Measurements from ENCODE around the gene THOC2. TPM values are rescaled to one million over a fixed set of nuclear protein-coding genes. Genes with fewer than 3 reads are reported as not detected.
"Not testable (repeated sequence)": the region's sequence is repeated elsewhere in the genome, so short reads cannot be mapped to it uniquely, and the experiment has no call there.

Gene THOC2
- total RNA-seq, 8 experiments from 2014 or later = 46.2 to 112 (median 57.6) TPM

- H3K27ac ChIP-seq = no peak overlapping the region
- H3K4me3 ChIP-seq = no peak overlapping the region
- WGBS, 10 experiments = 14 to 73% (median 62%) methylated on average over 1 to 2 of the region's 8 CpGs; no CpG with 5 or more reads in 6 of the 10 experiments
- in situ Hi-C loops (cut with MboI; ENCODE audit: low pct_unique_long_range_greater_than_20kb in 2 of 9, low sequenced_read_pairs in 9 of 9, unreplicated experiment in 9 of 9) = no loop called here
- no peaks in the 10 kb centered on the region for H3K4me1 ChIP-seq (replicated peaks in 1 of 2)
- ATAC-seq (replicated peaks in 6 of 8) = no peak
These were observed 21.0 kb upstream of the THOC2 start for GRCh38 chrX:123753656-123754350.

- H3K4me1 ChIP-seq (replicated peaks in 1 of 2) = no peaks in the 10 kb centered on the region
- H3K27ac ChIP-seq = no peak overlapping the region
- H3K4me3 ChIP-seq = no peak overlapping the region
- WGBS, 10 experiments = 22 to 92% (median 82%) methylated on average over 1 to 2 of the region's 2 CpGs; no CpG with 5 or more reads in 4 of the 10 experiments
- no peak for ATAC-seq (replicated peaks in 6 of 8)
- in situ Hi-C loops (cut with MboI; ENCODE audit: low pct_unique_long_range_greater_than_20kb in 2 of 9, low sequenced_read_pairs in 9 of 9, unreplicated experiment in 9 of 9) = no loop called here
These were observed 16.8 kb upstream of the THOC2 start for GRCh38 chrX:123749643-123750042.

- WGBS, 10 experiments = 40 to 80% methylated on average over 1 to 3 of the region's 3 CpGs; no CpG with 5 or more reads in 8 of the 10 experiments
- Histone ChIP-seq H3K4me1 (replicated peaks in 1 of 2) (no peaks in the 10 kb centered on the region), H3K27ac (no peak overlapping the region), H3K4me3 (no peak overlapping the region)
- in situ Hi-C loops (cut with MboI; ENCODE audit: low pct_unique_long_range_greater_than_20kb in 2 of 9, low sequenced_read_pairs in 9 of 9, unreplicated experiment in 9 of 9) = no loop called here
- ATAC-seq (replicated peaks in 6 of 8) = no peak
These were observed 12.7 kb upstream of the THOC2 start for GRCh38 chrX:123745511-123745910.

GRCh38 chrX:123743312-123743711 is 10.5 kb upstream of the THOC2 start:
- H3K27ac ChIP-seq = no peak overlapping the region
- no peaks in the 10 kb centered on the region for H3K4me1 ChIP-seq (replicated peaks in 1 of 2)
- ATAC-seq (replicated peaks in 6 of 8) = no peak
- no peak overlapping the region for H3K4me3 ChIP-seq
- in situ Hi-C loops (cut with MboI; ENCODE audit: low pct_unique_long_range_greater_than_20kb in 2 of 9, low sequenced_read_pairs in 9 of 9, unreplicated experiment in 9 of 9) = no loop called here
- WGBS, 10 experiments = 80% methylated on average over 1 of the region's 1 CpG; no CpG with 5 or more reads in 9 of the 10 experiments

GRCh38 chrX:123742440-123742839 is 9.6 kb upstream of the THOC2 start:
- Histone ChIP-seq H3K4me1 (replicated peaks in 1 of 2) (no peaks in the 10 kb centered on the region), H3K27ac (no peak overlapping the region), H3K4me3 (no peak overlapping the region)
- no peak for ATAC-seq (replicated peaks in 6 of 8)
- 57 to 100% methylated on average over 1 of the region's 1 CpG; no CpG with 5 or more reads in 8 of the 10 experiments for whole genome bisulfite sequencing, 10 experiments
- in situ Hi-C loops (cut with MboI; ENCODE audit: low pct_unique_long_range_greater_than_20kb in 2 of 9, low sequenced_read_pairs in 9 of 9, unreplicated experiment in 9 of 9) = no loop called here

- no peak overlapping the region for H3K4me3 ChIP-seq
- no peak overlapping the region for H3K27ac ChIP-seq
- WGBS, 10 experiments = 45 to 100% (median 66%) methylated on average over 1 to 3 of the region's 3 CpGs; no CpG with 5 or more reads in 6 of the 10 experiments
- ATAC-seq (replicated peaks in 6 of 8) = no peak
- peaks cover 0 to 7% of the 10 kb centered on the region in 2 donors for H3K4me1 ChIP-seq (replicated peaks in 1 of 2)
- in situ Hi-C loops (cut with MboI; ENCODE audit: low pct_unique_long_range_greater_than_20kb in 2 of 9, low sequenced_read_pairs in 9 of 9, unreplicated experiment in 9 of 9) = no loop called here
These were observed 7.7 kb upstream of the THOC2 start for GRCh38 chrX:123740536-123740935.

GRCh38 chrX:123740006-123740405 is 7.2 kb upstream of the THOC2 start:
- Histone ChIP-seq H3K4me1 (replicated peaks in 1 of 2) (peaks cover 0 to 7% of the 10 kb centered on the region in 2 donors), H3K27ac (no peak overlapping the region), H3K4me3 (no peak overlapping the region)
- in situ Hi-C loops (cut with MboI; ENCODE audit: low pct_unique_long_range_greater_than_20kb in 2 of 9, low sequenced_read_pairs in 9 of 9, unreplicated experiment in 9 of 9) = no loop called here
- WGBS, 10 experiments = 11% methylated on average over 1 of the region's 1 CpG; no CpG with 5 or more reads in 9 of the 10 experiments
- ATAC-seq (replicated peaks in 6 of 8) = no peak

GRCh38 chrX:123739474-123739873 is 6.6 kb upstream of the THOC2 start:
- in situ Hi-C loops (cut with MboI; ENCODE audit: low pct_unique_long_range_greater_than_20kb in 2 of 9, low sequenced_read_pairs in 9 of 9, unreplicated experiment in 9 of 9) = no loop called here
- H3K4me3 ChIP-seq = no peak overlapping the region
- H3K27ac ChIP-seq = no peak overlapping the region
- WGBS, 10 experiments = 0 to 80% (median 59%) methylated on average over 1 to 3 of the region's 3 CpGs; no CpG with 5 or more reads in 5 of the 10 experiments
- peaks cover 0 to 7% of the 10 kb centered on the region in 2 donors for H3K4me1 ChIP-seq (replicated peaks in 1 of 2)
- ATAC-seq (replicated peaks in 6 of 8) = no peak

- peak in 1 of 8 experiments; percentile 42 for ATAC-seq (replicated peaks in 6 of 8)
- H3K4me1 ChIP-seq (replicated peaks in 1 of 2) = peaks cover 0 to 7% of the 10 kb centered on the region in 2 donors
- in situ Hi-C loops (cut with MboI; ENCODE audit: low pct_unique_long_range_greater_than_20kb in 2 of 9, low sequenced_read_pairs in 9 of 9, unreplicated experiment in 9 of 9) = no loop called here
These were observed 5.6 kb upstream of the THOC2 start for GRCh38 chrX:123738378-123738940.

GRCh38 chrX:123736333-123736921 is 3.6 kb upstream of the THOC2 start:
- 80% methylated on average over 1 of the region's 2 CpGs; no CpG with 5 or more reads in 9 of the 10 experiments for WGBS, 10 experiments
- H3K4me1 ChIP-seq (replicated peaks in 1 of 2) = peaks cover 0 to 12% of the 10 kb centered on the region in 2 donors
- ATAC-seq (replicated peaks in 6 of 8) = peak in 5 of 8 experiments; percentile 67 to 80 (median 72)
- H3K4me3 ChIP-seq = no peak overlapping the region
- peak overlapping the region in 1 of 2 donors; percentile 50 for H3K27ac ChIP-seq
- in situ Hi-C loops (cut with MboI; ENCODE audit: low pct_unique_long_range_greater_than_20kb in 2 of 9, low sequenced_read_pairs in 9 of 9, unreplicated experiment in 9 of 9) = no loop called here

More at GRCh38 chrX:123738378-123738940, 5.6 kb upstream of the THOC2 start:
- Histone ChIP-seq H3K4me3 (no peak overlapping the region), H3K27ac (no peak overlapping the region)
- WGBS, 10 experiments = 0 to 100% (median 49%) methylated on average over 1 to 8 of the region's 10 CpGs; no CpG with 5 or more reads in 2 of the 10 experiments

- ATAC-seq (replicated peaks in 6 of 8); H3K27ac ChIP-seq; H3K4me3 ChIP-seq; in situ Hi-C loops (cut with MboI; ENCODE audit: low pct_unique_long_range_greater_than_20kb in 2 of 9, low sequenced_read_pairs in 9 of 9, unreplicated experiment in 9 of 9): not testable (repeated sequence)
- no CpG with 5 or more reads among the region's 1 CpG for WGBS, 10 experiments
- peaks cover 0 to 17% of the 10 kb centered on the region in 2 donors for H3K4me1 ChIP-seq (replicated peaks in 1 of 2)
These were observed 2.3 kb upstream of the THOC2 start for GRCh38 chrX:123735137-123735536.

- peaks cover 0 to 17% of the 10 kb centered on the region in 2 donors for H3K4me1 ChIP-seq (replicated peaks in 1 of 2)
- H3K27ac ChIP-seq; in situ Hi-C loops (cut with MboI; ENCODE audit: low pct_unique_long_range_greater_than_20kb in 2 of 9, low sequenced_read_pairs in 9 of 9, unreplicated experiment in 9 of 9); ATAC-seq (replicated peaks in 6 of 8); H3K4me3 ChIP-seq: not testable (repeated sequence)
- WGBS, 10 experiments = no CpG with 5 or more reads among the region's 43 CpGs
These were observed 1.2 kb upstream of the THOC2 start for GRCh38 chrX:123734079-123734478.

- in situ Hi-C loops (cut with MboI; ENCODE audit: low pct_unique_long_range_greater_than_20kb in 2 of 9, low sequenced_read_pairs in 9 of 9, unreplicated experiment in 9 of 9) = no loop called here
- peak; percentile 15 to 43 (median 30) for ATAC-seq (replicated peaks in 6 of 8)
- WGBS, 10 experiments = 0 to 20% (median 4%) methylated on average over 1 to 11 of the region's 41 CpGs; no CpG with 5 or more reads in 6 of the 10 experiments
These were observed 724 bp downstream of the THOC2 start for GRCh38 chrX:123731987-123732669.

More at GRCh38 chrX:123731987-123732669, 724 bp downstream of the THOC2 start:
- Histone ChIP-seq H3K27ac (peak overlapping the region; percentile 93 to 94), H3K4me3 (peak overlapping the region; percentile 68 to 99 (median 81)), H3K4me1 (replicated peaks in 1 of 2) (peaks cover 0 to 17% of the 10 kb centered on the region in 2 donors)

Measured in motor neuron (in vitro differentiated cells).